Keratinocyte (primary cell): ENCODE data around the gene SPTBN1. TPM values are rescaled to one million over a fixed set of nuclear protein-coding genes. Genes with fewer than 3 reads are reported as not detected.

Experiments
- DNase-seq: peaks from one replicate; pipeline ENCODE4 v3.0.0-alpha.2; 2011; ENCODE audit warnings: low read depth, missing footprints, low spot score
- FAIRE-seq: peaks from 2 replicates; lab custom pipeline; 2011; peaks lifted over from hg19 to GRCh38; lab: Jason Lieb, UNC
- H2AFZ ChIP-seq: 2 replicates; pipeline ENCODE4 v1.6.0; 2012; ENCODE audit warnings: low read length, control low read depth, inconsistent platforms; ENCODE audit not compliant: control insufficient read depth
- H3K27ac ChIP-seq: 2 replicates; pipeline ENCODE4 v1.5.1; 2011; ENCODE audit warnings: low read length; ENCODE audit not compliant: control insufficient read depth, insufficient read depth
- H3K27me3 ChIP-seq: 3 replicates; pipeline ENCODE4 v1.6.0; 2011; ENCODE audit warnings: low read length; ENCODE audit not compliant: control insufficient read depth, insufficient read depth; ENCODE audit errors: extremely low read depth
- H3K36me3 ChIP-seq, 2 experiments: 2 replicates in 1 of 2; 3 replicates in 1 of 2; pipeline ENCODE4 v1.5.1; 2011; ENCODE audit warnings: low read length in 2 of 2, mild to moderate bottlenecking in 1 of 2; ENCODE audit not compliant: control insufficient read depth in 2 of 2, insufficient read depth in 2 of 2; ENCODE audit errors: extremely low read depth in 1 of 2
- H3K4me1 ChIP-seq: 3 replicates; pipeline ENCODE4 v1.5.1; 2011; ENCODE audit warnings: low read length; ENCODE audit not compliant: control insufficient read depth, insufficient read depth; ENCODE audit errors: extremely low read depth
- H3K4me2 ChIP-seq: 3 replicates; pipeline ENCODE4 v1.6.0; 2011; ENCODE audit warnings: low read depth, low read length; ENCODE audit not compliant: control insufficient read depth, insufficient read depth; ENCODE audit errors: extremely low read depth
- H3K4me3 ChIP-seq, 3 experiments: fragments of 200-600 bp in 1 of 3; sonication (generic) in 1 of 3; 2 replicates in 2 of 3; 3 replicates in 1 of 3; pipeline ENCODE4 v1.5.1; 2011 to 2016; ENCODE audit warnings: low read length in 3 of 3, mild to moderate bottlenecking in 3 of 3, control low read depth in 2 of 3, inconsistent platforms in 1 of 3, low read depth in 1 of 3, mixed read lengths in 1 of 3, mixed run types in 1 of 3, moderate library complexity in 1 of 3; ENCODE audit not compliant: control insufficient read depth in 2 of 3, insufficient read depth in 2 of 3; ENCODE audit errors: extremely low read depth in 1 of 3
- H3K79me2 ChIP-seq: 2 replicates; pipeline ENCODE4 v1.6.0; 2012; ENCODE audit warnings: low read length; ENCODE audit not compliant: control insufficient read depth, insufficient read depth
- H3K9ac ChIP-seq: 3 replicates; pipeline ENCODE4 v1.6.0; 2011; ENCODE audit warnings: low read length; ENCODE audit not compliant: control insufficient read depth, insufficient read depth; ENCODE audit errors: extremely low read depth
- H3K9me1 ChIP-seq: 3 replicates; pipeline ENCODE4 v1.6.0; 2011; ENCODE audit warnings: low read length; ENCODE audit not compliant: control insufficient read depth, insufficient read depth; ENCODE audit errors: extremely low read depth
- H3K9me3 ChIP-seq: 2 replicates; pipeline ENCODE4 v1.5.1; 2012; ENCODE audit warnings: low read depth, low read length; ENCODE audit not compliant: control insufficient read depth
- H4K20me1 ChIP-seq: 3 replicates; pipeline ENCODE4 v1.6.0; 2011; ENCODE audit warnings: low read length; ENCODE audit not compliant: control insufficient read depth, insufficient read depth; ENCODE audit errors: extremely low read depth
- CTCF ChIP-seq, 3 experiments: IDR thresholded peaks in 1 of 3; conservative IDR thresholded peaks in 1 of 3; optimal IDR thresholded peaks in 1 of 3; 2 replicates in 2 of 3; 3 replicates in 1 of 3; pipeline versions ENCODE3 to v1.5.1; 2011; ENCODE audit warnings: low read length in 3 of 3, mild to moderate bottlenecking in 3 of 3, moderate library complexity in 2 of 3, control low read depth in 1 of 3, inconsistent platforms in 1 of 3; ENCODE audit not compliant: insufficient read depth in 2 of 3; ENCODE audit errors: extremely low read depth in 1 of 3
- EZH2 ChIP-seq: IDR thresholded peaks from one replicate; pipeline ENCODE4 v1.6.1; 2012; ENCODE audit warnings: inconsistent platforms, mild to moderate bottlenecking, low read length, moderate library complexity
- dilution Hi-C: fragments of 300-500 bp; cut with MboI; formaldehyde crosslinking; loops from one replicate; pipeline ENCODE4 v1.7.0; 2020; ENCODE audit warnings: low sequenced_read_pairs; ENCODE audit not compliant: extremely low pct_ligation_motif_present
- polyA plus RNA-seq, 5 experiments: library from polyadenylated mRNA; depleted of rRNA in 3 of 5; stranded (reverse) in 3 of 5; stranded (forward) in 1 of 5; unstranded in 1 of 5; fragments of >200 nt; gene quantifications; 1 replicate in 1 of 5; 2 replicates in 3 of 5; 3 replicates in 1 of 5; pipeline versions ENCODE4 v1.2.1 to v1.2.3, GENCODE V29; 2011 to 2012; ENCODE audit warnings: missing spikeins in 2 of 5, low read depth in 1 of 5, low replicate concordance in 1 of 5

The SPTBN1 gene
- polyA plus RNA-seq, 1 donor (not counting 4 experiments of a cell fraction or from before 2014, with no cell fraction given) = 40.0 TPM

GRCh38 chr2:54522624-54523281 lies 66.6 kb downstream of the SPTBN1 start:
- Histone ChIP-seq H3K9ac (no peak overlapping the region), H3K4me2 (no peak overlapping the region), H3K9me1 (no peaks in the 10 kb centered on the region), H4K20me1 (no peaks in the 10 kb centered on the region), H3K27ac (no peak overlapping the region), H3K27me3 (no peaks in the 10 kb centered on the region), H3K36me3 (peaks cover 0 to 5% of the 10 kb centered on the region in 2 experiments), H3K9me3 (no peaks in the 10 kb centered on the region), H3K4me1 (peaks cover 16% of the 10 kb centered on the region), H2AFZ (no peak overlapping the region), H3K4me3 (no peak overlapping the region), H3K79me2 (no peaks in the 10 kb centered on the region)
- DNase-seq (peak; percentile 46), FAIRE-seq (peak; percentile 48)
- TF ChIP-seq EZH2 (no peak), CTCF (optimal IDR thresholded peaks at IDR 0.05 in 1 of 3, IDR thresholded peaks at IDR 0.05 in 1 of 3, conservative IDR thresholded peaks at IDR 0.05 in 1 of 3; ENCODE audit: extremely low read depth in 1 of 3, insufficient read depth in 2 of 3, low read length in 3 of 3) (peak; percentile 68 to 80 (median 75))
- dilution Hi-C loops = no loop called here

GRCh38 chr2:54523324-54523959 lies 67.3 kb downstream of the SPTBN1 start:
- Histone ChIP-seq H3K4me1 (peaks cover 16% of the 10 kb centered on the region), H3K79me2 (no peaks in the 10 kb centered on the region), H4K20me1 (no peaks in the 10 kb centered on the region), H3K9ac (peak overlapping the region; percentile 6), H3K36me3 (peaks cover 0 to 5% of the 10 kb centered on the region in 2 experiments), H2AFZ (no peak overlapping the region), H3K9me1 (no peaks in the 10 kb centered on the region), H3K4me2 (no peak overlapping the region), H3K27me3 (no peaks in the 10 kb centered on the region), H3K9me3 (no peaks in the 10 kb centered on the region), H3K4me3 (no peak overlapping the region), H3K27ac (peak overlapping the region; percentile 37)
- FAIRE-seq = no peak
- no peak for DNase-seq
- dilution Hi-C loops = no loop called here
- TF ChIP-seq CTCF (optimal IDR thresholded peaks at IDR 0.05 in 1 of 3, IDR thresholded peaks at IDR 0.05 in 1 of 3, conservative IDR thresholded peaks at IDR 0.05 in 1 of 3; ENCODE audit: extremely low read depth in 1 of 3, insufficient read depth in 2 of 3, low read length in 3 of 3) (no peak), EZH2 (no peak)
